Psoas muscle (tissue), 8 donors: ENCODE measurements around the gene CACNB2. TPM values are rescaled to one million over a fixed set of nuclear protein-coding genes. Genes with fewer than 3 reads are reported as not detected.

Experiments used
- ATAC-seq, 4 donors: fragments of 200-7000 bp; cut with Tn5 transposase; one replicate each; pipeline ENCODE4 v1.9.1; 2020; ENCODE audit warnings: moderate library complexity in 3 of 4, mild to moderate bottlenecking in 2 of 4
- DNase-seq, 2 donors: peaks; one replicate each; pipeline ENCODE4 v3.0.0-alpha.2; 2020
- H3K27ac ChIP-seq: fragments of 200-600 bp; one replicate; pipeline ENCODE4 v1.8.0; 2022
- H3K27me3 ChIP-seq, 3 donors: fragments of 200-600 bp in 1 of 3; one replicate each; pipeline versions ENCODE4 v1.6.1 to v1.8.0; 2013 to 2022; ENCODE audit warnings: low read length in 2 of 3, mild to moderate bottlenecking in 2 of 3, moderate library complexity in 1 of 3; ENCODE audit not compliant: insufficient read depth in 3 of 3
- H3K36me3 ChIP-seq, 2 donors: fragments of 200-600 bp in 1 of 2; one replicate each; pipeline versions ENCODE4 v1.6.1 to v1.8.0; 2013 to 2022; ENCODE audit warnings: low read depth in 1 of 2, mild to moderate bottlenecking in 1 of 2, moderate library complexity in 1 of 2; ENCODE audit not compliant: insufficient read depth in 1 of 2
- H3K4me1 ChIP-seq: fragments of 200-600 bp; one replicate; pipeline ENCODE4 v1.8.0; 2022
- H3K4me3 ChIP-seq: fragments of 200-600 bp; one replicate; pipeline ENCODE4 v1.8.0; 2022; ENCODE audit warnings: mild to moderate bottlenecking
- H3K9me3 ChIP-seq: fragments of 200-600 bp; one replicate; pipeline ENCODE4 v1.8.0; 2022
- CTCF ChIP-seq: fragments of 200-600 bp; IDR thresholded peaks from one replicate; pipeline ENCODE4 v1.8.0; 2022; ENCODE audit warnings: antibody characterized with exemption
- WGBS, 3 donors: extraction: QIAGEN DNeasy Blood & Tissue Kit; methylation state at CpG; one replicate each; pipeline versions ENCODE4 v1.1.6 to v1.1.7; 2013; 5-methylcytosine and 5-hydroxymethylcytosine counted together
- intact Hi-C, 2 donors: fragments of 100-400 bp; cut with DNase I; formaldehyde crosslinking; loops; one replicate each; pipeline versions ENCODE4 v1.11.0 to v1.14.2; 2022
- polyA plus RNA-seq, 3 donors: library from polyadenylated mRNA; stranded (reverse); fragments of 200-250 nt; gene quantifications; one replicate each; pipeline ENCODE4 v1.2.3, GENCODE V29; 2013
- total RNA-seq, 4 donors: library from RNA; stranded (reverse); fragmentation: NEBNext Ultra II Directional in 2 of 4; extraction: Animal tissue kit (Norgen Biotek cat#: 25700) in 2 of 4; gene quantifications; one replicate each; pipeline versions ENCODE4 v1.2.1 to v1.2.4, GENCODE V29; 2021 to 2023
- donor health status: healthy with polysubstance abuse.
- donor health status: DM: no; HTN: no; CAD: no; lungs with moderate emphysema.
- donor health status: Bipolar disorder and iron deficiency.
- donor health status: healthy.
- donor health status: DM: yes; HTN: yes; CAD: no.
- donor health status: DM: no; HTN: no; CAD: no.
- donor health status: DM: no; HTN: no; CAD: no.
- donor health status: DM: yes; HTN: yes; CAD: no.

The CACNB2 gene
- total and polyA plus RNA-seq, 7 donors: 0.20 to 0.71 (median 0.43) TPM

- Histone ChIP-seq H3K36me3 (no peaks in the 10 kb centered on the region), H3K9me3 (no peaks in the 10 kb centered on the region), H3K4me1 (no peaks in the 10 kb centered on the region), H3K27ac (no peak overlapping the region), H3K27me3 (no peaks in the 10 kb centered on the region), H3K4me3 (no peak overlapping the region)
- intact Hi-C loops: no loop called here
- no peak for ATAC-seq
- 46 to 49% (median 47%) methylated on average over 18 of the region's 18 CpGs for WGBS, 3 donors
- no peak for TF ChIP-seq CTCF
- no peak for DNase-seq
Measured at GRCh38 chr10:18260310-18260922, 120.2 kb downstream of the CACNB2 start.

- peak in 1 of 4 donors; percentile 37 for ATAC-seq
- H3K27ac ChIP-seq: no peak overlapping the region
- no peak overlapping the region for H3K4me3 ChIP-seq
Measured at GRCh38 chr10:18261063-18261610, 120.9 kb downstream of the CACNB2 start.

GRCh38 chr10:18261768-18262231 is 121.6 kb downstream of the CACNB2 start:
- ATAC-seq (no peak), DNase-seq (no peak)
- no peaks in the 10 kb centered on the region for H3K27me3 ChIP-seq
- H3K4me3 ChIP-seq: no peak overlapping the region
- H3K4me1 ChIP-seq: no peaks in the 10 kb centered on the region
- H3K36me3 ChIP-seq: no peaks in the 10 kb centered on the region
- intact Hi-C loops: no loop called here
- no peaks in the 10 kb centered on the region for H3K9me3 ChIP-seq
- WGBS, 3 donors: 71 to 75% (median 74%) methylated on average over 5 of the region's 5 CpGs
- no peak for TF ChIP-seq CTCF
- H3K27ac ChIP-seq: no peak overlapping the region

More at GRCh38 chr10:18261063-18261610, 120.9 kb downstream of the CACNB2 start:
- no peaks in the 10 kb centered on the region for H3K36me3 ChIP-seq
- intact Hi-C loops: no loop called here
- no peak for DNase-seq
- TF ChIP-seq CTCF: no peak
- H3K4me1 ChIP-seq: no peaks in the 10 kb centered on the region
- H3K9me3 ChIP-seq: no peaks in the 10 kb centered on the region
- no peaks in the 10 kb centered on the region for H3K27me3 ChIP-seq
- WGBS, 3 donors: 50 to 58% (median 51%) methylated on average over 15 of the region's 15 CpGs

- no peak overlapping the region for H3K4me3 ChIP-seq
- no peak for DNase-seq
- TF ChIP-seq CTCF: no peak
- no peaks in the 10 kb centered on the region for H3K36me3 ChIP-seq
- ATAC-seq: no peak
- H3K9me3 ChIP-seq: no peaks in the 10 kb centered on the region
- intact Hi-C loops: no loop called here
- WGBS, 3 donors: 70 to 78% (median 72%) methylated on average over 5 of the region's 5 CpGs
- no peak overlapping the region for H3K27ac ChIP-seq
- no peaks in the 10 kb centered on the region for H3K27me3 ChIP-seq
- H3K4me1 ChIP-seq: no peaks in the 10 kb centered on the region
Measured at GRCh38 chr10:18264466-18265050, 124.3 kb downstream of the CACNB2 start.
